NCI-H128 (cell line): ENCODE data around the gene CCDC70.
"Not testable (repeated sequence)": the region's sequence is repeated elsewhere in the genome, so short reads cannot be mapped to it uniquely, and the experiment has no call there.

Experiments
- DNase-seq: peaks from one replicate; lab custom pipeline; 2025; ENCODE audit not compliant: unreplicated experiment; lab: John Stamatoyannopoulos, UW

CCDC70 gene

DNA sequence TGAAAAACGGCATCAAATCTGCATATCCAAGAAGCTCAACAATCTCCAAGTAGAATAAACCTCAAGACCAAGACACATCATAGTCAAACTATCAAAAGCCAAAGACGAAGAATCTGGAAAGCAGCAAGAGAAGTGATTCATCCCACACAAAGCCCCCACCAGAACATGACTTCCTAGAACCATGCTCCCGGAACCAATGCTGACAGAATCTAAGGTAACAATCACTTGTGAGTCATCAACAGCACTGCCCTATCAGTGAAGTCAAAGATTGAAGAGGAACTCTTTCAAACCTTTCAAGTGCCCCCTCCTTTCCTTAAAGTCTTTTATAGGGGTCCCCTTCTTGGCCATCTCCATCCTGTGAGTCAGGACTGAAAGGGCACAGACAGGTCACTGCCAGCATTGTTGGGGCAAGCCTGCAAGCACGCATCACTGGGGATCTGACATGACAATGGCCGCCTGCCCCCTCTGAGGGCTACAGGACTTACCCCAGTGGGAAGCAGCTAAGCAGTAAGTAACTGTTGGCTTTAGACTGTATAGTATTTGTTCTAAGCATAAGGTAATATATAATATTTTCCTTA lies at the start of gene CCDC70:
Gene CCDC70 (plus strand): TSS at position 247 of the 578 bp plus-strand sequence. CDS start 3,443 bp downstream, outside the sequence.
- no peak for DNase-seq

DNA sequence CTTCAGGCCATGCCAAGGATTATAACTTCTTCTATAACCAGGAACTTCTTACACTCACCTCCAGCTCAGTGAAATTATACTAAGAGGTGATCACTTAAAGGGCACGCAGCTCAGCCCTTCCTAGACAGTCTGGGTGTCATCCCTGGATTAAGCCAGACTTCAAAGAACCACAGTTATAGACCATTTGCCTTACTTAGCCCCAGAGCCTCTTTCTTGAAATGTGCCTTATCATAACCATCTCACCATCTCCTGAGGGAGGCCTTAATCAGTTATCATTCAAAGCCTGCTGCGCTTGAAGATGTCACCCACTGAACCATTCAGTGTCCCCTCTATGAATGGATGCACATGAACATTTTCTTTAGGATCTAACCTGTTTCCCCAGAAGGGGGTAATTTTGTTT lies 47.7 kb upstream of the CCDC70 start:
- no peak for DNase-seq

DNA sequence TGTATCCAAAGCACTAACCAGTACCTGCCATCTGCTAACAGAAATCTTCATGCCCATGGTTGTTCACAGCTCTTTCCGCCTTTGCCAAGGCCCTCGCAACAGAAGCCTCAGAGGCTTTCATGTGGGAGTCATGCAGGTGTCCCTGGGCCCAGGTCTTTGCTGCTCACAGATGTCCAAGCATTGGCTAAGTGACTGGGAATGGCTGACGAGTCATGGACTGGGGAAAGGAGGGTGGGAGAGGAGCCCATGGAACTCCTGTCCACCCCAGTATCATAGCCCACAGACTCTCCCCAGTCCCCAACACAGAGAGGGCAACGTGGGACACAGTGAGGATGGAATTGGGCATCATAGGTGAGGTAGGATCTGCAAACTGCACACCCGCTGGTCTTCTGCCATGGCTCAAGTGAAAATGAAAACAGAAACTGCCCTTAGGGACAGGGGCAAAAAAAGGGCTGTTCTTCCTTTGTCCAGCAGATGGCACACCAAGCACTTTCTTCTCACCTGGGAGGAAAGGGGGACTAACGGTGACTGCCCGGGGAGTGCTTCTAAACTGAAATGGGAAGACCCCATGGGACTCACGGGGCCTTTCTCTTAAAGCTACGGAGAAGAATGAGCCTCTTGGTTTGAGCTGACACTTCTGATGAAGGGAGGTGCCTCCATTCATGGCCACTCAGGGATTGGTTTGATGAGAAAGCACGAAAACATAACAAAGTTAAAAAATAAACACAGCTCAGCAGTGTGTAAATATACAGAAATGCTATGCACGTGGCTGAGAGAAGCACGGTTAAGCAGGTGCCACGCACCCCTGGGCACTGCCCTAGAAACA lies 46.7 kb upstream of the CCDC70 start:
- peak; percentile 23 for DNase-seq

DNA sequence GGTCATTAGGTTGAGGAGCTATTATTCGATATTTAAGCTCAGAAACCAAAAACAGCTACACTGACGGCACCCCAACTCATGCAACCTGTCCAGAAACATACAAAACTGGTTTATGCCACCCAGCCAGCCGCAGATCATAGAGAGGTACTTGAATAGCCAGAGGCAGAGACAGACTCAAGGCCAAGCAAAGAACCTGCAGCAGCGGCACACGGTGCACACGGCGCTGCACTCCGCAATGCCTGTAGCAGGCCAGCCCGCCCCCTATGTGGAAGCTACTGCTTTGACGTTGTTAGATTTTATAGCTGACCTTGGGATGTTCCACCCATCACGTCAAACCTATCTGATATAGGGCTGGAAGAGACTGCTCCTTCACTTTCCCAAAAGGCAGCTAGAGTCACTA lies 45.9 kb upstream of the CCDC70 start:
- DNase-seq: no peak

DNA sequence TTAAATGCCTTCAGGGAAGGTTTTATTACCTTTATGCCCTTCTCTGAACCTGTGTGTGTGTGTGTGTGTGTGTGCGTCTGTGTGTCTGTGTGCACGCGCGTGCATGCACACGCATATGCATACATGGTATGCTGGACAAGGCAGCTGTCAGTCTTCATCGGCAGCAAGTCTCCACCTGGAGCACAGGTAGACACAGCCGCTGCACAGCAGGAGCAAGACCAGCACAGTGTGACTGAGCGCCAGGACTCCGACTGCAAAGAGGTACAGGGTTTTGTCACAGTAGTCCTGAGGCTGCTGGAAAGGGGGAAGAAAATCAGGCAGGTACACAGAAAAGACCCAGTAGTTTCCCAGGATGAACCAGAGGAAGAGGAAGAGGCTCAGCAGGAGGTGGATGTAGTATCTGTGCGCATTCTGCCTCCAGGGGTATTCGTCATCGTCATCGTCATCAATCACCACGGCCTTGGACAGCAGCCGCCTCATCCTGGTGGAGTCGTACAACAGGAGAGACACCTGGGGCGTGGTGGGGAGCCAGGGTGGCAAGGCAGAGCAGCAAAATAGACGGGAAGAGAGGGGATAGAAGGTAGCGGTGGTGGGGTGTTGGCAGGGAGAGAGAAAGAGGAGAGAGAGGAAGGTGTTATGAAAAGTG lies 45.0 kb upstream of the CCDC70 start:
- no peak for DNase-seq

- DNase-seq: no peak
Observed at GRCh38 chr13:51817717-51818116, 44.1 kb upstream of the CCDC70 start.

GRCh38 chr13:51818276-51818675 lies 43.5 kb upstream of the CCDC70 start:
- no peak for DNase-seq

- no peak for DNase-seq
Observed at GRCh38 chr13:51818781-51819511, 42.8 kb upstream of the CCDC70 start.

DNA sequence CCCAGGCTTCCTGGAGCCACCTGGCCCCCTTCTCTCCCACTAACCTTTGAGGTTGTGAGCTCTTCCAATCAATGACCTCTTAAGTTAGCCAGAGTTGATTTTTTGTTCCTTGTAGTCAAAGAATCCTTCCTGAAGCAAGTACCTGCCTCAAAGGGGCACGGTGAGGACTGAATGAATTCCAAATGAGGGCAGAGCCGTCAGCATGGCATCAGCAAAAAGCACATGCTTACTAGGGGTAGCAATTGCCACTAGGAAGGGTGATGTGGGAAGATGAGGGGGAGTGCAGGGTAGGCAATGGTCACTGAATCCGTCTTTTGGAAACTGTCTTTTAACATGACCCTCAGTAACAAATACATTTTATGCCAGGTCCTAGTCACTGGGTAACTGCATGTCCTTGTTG lies 42.2 kb upstream of the CCDC70 start:
- DNase-seq: no peak

- DNase-seq: no peak
Observed at GRCh38 chr13:51820016-51820597, 41.7 kb upstream of the CCDC70 start.

DNA sequence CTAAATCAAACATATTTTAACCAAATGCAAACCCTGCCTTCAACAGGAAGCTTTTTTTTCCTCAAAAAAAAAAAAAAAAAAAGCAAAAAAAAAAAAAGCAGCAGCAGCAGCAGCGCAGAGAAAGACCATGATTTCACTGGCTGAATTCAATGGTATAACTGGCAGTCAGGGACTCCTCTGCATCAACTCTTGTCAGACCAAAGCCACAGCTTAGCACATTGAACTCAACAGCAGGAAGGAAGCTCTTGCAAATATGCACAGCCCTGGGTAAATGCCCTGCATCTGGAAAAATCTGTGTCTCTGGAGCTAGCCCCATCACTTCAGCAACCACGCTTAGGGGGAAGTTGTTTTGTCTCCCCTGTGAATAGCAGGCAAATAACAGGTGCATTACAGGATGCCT lies 40.2 kb upstream of the CCDC70 start:
- no peak for DNase-seq

DNA sequence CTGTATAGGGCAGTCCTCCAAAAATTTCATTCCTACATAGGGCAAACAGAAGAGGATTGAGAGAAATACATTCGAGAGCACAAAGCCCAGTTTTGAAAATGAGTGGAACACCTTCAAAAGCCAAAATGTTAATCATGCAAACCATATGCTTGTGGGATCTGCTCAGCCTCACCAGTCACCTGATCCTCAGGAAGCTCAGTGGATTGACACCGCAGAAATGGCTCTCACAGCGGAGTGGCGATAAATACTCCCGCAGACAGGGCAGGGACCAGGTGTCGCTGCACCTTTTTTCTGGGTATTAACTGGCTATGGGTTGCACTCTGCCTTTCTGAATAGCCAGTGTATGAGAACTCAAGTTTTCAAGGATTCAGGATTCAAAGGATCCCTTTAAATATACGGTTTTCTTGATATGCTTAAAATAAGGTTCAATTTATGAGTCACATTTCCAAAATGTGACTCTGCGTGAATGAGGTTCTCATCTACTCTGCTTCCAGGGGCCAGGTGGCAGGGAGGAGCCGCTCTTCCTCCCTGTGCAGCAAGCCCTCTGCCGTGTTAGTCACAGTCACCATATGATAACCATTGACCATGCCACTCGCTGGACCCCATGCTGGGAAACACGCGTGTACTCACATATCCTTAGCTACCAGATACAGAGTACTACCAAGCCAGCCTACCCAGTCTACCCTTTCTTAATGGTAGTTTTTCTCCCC lies 39.5 kb upstream of the CCDC70 start:
- DNase-seq: no peak

GRCh38 chr13:51823359-51823758 lies 38.4 kb upstream of the CCDC70 start:
- no peak for DNase-seq

- DNase-seq: no peak
Observed at GRCh38 chr13:51823863-51824262, 37.9 kb upstream of the CCDC70 start.

- DNase-seq: not testable (repeated sequence)
Observed at GRCh38 chr13:51824712-51825111, 37.1 kb upstream of the CCDC70 start.

DNA sequence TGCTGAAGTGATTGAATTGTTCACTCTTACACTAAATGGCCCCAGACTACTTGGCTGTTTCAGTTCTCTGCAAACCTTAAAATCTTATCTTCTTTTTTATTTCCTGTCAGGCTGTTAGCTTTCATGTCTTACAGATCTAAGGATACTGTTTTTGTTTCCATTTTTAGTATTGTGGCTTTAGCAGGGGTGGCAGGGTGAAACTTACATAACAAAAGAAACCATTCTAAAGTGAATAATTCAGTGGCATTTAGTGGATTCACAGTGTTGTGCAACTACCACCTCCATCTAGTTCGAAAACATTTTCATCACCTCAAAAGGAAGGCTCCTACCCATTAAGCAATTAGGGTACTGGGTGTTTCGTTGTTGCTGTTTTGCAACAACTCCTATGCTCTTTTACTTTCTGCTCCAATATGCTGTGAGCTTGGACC lies 36.6 kb upstream of the CCDC70 start:
- no peak for DNase-seq

DNA sequence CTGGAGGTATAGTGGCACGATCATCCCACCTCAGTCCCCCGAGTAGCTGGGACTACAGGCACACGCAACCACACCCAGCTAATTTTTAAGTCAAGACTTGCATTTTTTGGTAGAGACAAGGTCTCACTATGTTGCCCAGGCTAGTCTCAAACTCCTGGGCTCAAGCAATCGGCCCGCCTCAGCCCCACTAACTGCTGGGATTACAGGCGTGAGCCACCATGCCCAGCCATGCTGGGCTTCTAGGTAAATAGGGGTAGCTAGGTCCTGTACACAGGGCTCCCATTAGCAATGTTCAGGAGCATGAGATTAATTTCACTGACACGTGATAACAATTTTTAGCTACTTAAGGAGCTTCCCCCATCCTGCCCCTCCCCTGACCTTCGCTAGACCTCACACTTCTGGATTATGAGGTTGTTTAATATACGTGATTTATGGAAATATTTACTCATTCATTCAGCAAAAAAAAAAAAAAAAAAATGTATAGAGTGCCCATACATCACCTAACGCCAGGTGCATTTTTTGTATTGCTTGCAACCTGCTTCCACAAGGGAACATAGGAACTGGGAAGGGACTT lies 36.0 kb upstream of the CCDC70 start:
- no peak for DNase-seq

DNA sequence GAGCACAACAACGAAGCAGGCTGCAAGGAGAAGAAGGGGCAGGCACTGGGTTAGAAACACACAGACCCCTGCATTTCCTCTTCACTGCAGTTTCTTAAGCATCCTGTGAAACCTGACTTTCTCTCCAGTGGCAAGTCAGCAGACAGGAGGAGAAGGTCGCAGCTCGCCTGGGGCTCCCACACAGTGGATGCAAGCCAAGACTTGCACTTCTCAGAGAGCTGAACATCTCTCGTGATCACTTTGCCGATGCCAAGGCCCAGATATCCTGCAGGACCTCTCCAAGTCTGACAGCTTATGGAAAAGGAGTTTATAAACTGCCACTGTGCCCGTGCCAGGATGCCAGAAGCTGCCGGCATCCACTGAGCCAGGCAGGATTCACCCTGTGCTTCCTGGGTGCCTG lies 35.2 kb upstream of the CCDC70 start:
- DNase-seq: no peak

DNA sequence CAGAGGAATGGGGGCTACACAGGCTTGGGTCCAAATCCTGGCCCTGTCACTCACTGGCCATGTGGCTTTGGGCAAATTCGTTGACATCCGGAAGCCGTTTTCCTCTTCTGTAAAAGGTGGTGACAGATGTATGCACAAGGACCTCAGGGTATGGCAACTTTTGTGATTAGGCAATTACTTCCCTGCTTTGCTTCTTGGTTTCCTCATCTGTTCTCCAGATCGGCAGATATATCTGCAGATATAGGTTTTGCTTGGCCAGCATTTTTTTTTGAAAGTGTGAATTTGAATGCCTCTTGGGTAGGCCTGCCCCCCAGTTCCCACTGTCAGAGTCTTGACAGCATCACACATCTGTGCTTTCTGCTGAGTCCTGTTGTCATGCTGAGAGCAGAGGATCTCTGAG lies 34.5 kb upstream of the CCDC70 start:
- no peak for DNase-seq
